Measurements from ENCODE around the gene CNFN.

GRCh38 chr19:42435316-42435715, 45.2 kb upstream of the CNFN start:
- TF ChIP-seq, protein P1, sequence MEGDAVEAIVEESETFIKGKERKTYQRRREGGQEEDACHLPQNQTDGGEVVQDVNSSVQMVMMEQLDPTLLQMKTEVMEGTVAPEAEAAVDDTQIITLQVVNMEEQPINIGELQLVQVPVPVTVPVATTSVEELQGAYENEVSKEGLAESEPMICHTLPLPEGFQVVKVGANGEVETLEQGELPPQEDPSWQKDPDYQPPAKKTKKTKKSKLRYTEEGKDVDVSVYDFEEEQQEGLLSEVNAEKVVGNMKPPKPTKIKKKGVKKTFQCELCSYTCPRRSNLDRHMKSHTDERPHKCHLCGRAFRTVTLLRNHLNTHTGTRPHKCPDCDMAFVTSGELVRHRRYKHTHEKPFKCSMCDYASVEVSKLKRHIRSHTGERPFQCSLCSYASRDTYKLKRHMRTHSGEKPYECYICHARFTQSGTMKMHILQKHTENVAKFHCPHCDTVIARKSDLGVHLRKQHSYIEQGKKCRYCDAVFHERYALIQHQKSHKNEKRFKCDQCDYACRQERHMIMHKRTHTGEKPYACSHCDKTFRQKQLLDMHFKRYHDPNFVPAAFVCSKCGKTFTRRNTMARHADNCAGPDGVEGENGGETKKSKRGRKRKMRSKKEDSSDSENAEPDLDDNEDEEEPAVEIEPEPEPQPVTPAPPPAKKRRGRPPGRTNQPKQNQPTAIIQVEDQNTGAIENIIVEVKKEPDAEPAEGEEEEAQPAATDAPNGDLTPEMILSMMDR (conservative IDR thresholded peaks at IDR 0.05; ENCODE audit: low read depth in 2 of 2) = no peak
- TF ChIP-seq CREB1 (CRISPR knock-in tag; IDR thresholded peaks at IDR 0.05; ENCODE audit: low read depth) (no peak), POLR2AphosphoS5 (IDR thresholded peaks at IDR 0.05; ENCODE audit: low read depth) (no peak), REST (IDR thresholded peaks at IDR 0.05; ENCODE audit: unreplicated experiment) (no peak), EZH2 (IDR thresholded peaks at IDR 0.05; ENCODE audit: low read depth, unreplicated experiment) (no peak), EZH2phosphoT487 (IDR thresholded peaks at IDR 0.05; ENCODE audit: unreplicated experiment) (no peak), ZNF331 (CRISPR knock-in tag; IDR thresholded peaks at IDR 0.05; ENCODE audit: low read depth) (no peak), NANOG (IDR thresholded peaks at IDR 0.05; ENCODE audit: borderline replicate concordance) (no peak), ZNF462 (CRISPR knock-in tag; IDR thresholded peaks at IDR 0.05) (no peak), ZNF114 (CRISPR knock-in tag; IDR thresholded peaks at IDR 0.05) (no peak), STAT1 (IDR thresholded peaks at IDR 0.05; ENCODE audit: unreplicated experiment) (no peak), JUNB (IDR thresholded peaks at IDR 0.05; ENCODE audit: unreplicated experiment) (no peak)
- TF ChIP-seq, protein P2, sequence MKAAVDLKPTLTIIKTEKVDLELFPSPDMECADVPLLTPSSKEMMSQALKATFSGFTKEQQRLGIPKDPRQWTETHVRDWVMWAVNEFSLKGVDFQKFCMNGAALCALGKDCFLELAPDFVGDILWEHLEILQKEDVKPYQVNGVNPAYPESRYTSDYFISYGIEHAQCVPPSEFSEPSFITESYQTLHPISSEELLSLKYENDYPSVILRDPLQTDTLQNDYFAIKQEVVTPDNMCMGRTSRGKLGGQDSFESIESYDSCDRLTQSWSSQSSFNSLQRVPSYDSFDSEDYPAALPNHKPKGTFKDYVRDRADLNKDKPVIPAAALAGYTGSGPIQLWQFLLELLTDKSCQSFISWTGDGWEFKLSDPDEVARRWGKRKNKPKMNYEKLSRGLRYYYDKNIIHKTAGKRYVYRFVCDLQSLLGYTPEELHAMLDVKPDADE (IDR thresholded peaks at IDR 0.05) = no peak
